ENCODE measurements around the gene CYP20A1. TPM values are rescaled to one million over a fixed set of nuclear protein-coding genes. Genes with fewer than 3 reads are reported as not detected.

CYP20A1 gene
- total and polyA plus RNA-seq, 2 experiments from 2014 or later, result 51.2 to 55.0 TPM

DNA sequence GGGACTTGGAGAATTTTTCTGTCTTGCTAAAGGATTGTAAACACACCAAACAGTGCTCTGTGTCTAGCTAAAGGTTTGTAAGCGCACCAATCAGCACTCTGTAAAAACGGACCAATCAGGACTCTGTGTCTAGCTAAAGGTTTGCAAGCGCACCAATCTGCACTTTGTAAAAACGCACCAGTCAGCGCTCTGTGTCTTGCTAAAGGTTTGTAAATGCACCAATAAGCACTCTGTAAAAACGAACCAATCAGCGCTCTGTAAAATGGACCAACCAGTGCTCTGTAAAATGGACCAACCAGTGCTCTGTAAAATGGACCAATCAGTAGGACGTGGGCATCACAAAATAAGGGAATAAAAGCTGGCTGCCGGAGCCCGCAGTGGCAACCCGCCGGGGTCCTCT lies 105.8 kb downstream of the CYP20A1 start:
- no peak overlapping the region for H3K4me3 ChIP-seq
- DNase-seq, result no peak
- no peak overlapping the region for H3K27ac ChIP-seq
- H3K9ac ChIP-seq, result no peak overlapping the region
- H3K9me3 ChIP-seq (ENCODE audit: low read depth), result no peaks in the 10 kb centered on the region
- 95 to 100% methylated on average over 12 of the region's 12 CpGs for WGBS, 2 experiments (ENCODE audit: low coverage in 1 of 2, low lambda C conversion rate in 2 of 2, missing lambda C conversion rate in 2 of 2)
- no peak for TF ChIP-seq EZH2phosphoT487 (IDR thresholded peaks at IDR 0.05; ENCODE audit: insufficient read depth, low read depth)
- no peak for TF ChIP-seq EZH2 (IDR thresholded peaks at IDR 0.05; ENCODE audit: insufficient read depth, poor library complexity, severe bottlenecking)
- H3K27me3 ChIP-seq (replicated peaks; ENCODE audit: insufficient read depth), result no peaks in the 10 kb centered on the region
- H3K9me2 ChIP-seq (ENCODE audit: insufficient read depth), result no peaks in the 10 kb centered on the region
- peaks cover 23% of the 10 kb centered on the region for H3K4me1 ChIP-seq (ENCODE audit: insufficient read depth)
- H3K36me3 ChIP-seq (ENCODE audit: low read depth), result 0 out of 2 replicates have a peak, but pooled peaks cover 7% of the 10 kb centered on the region
- H3K4me2 ChIP-seq (ENCODE audit: unreplicated experiment), result no peak overlapping the region
- H4K20me1 ChIP-seq (ENCODE audit: insufficient read depth), result peaks cover 6% of the 10 kb centered on the region; the same call in 1 of the 2 replicates
- peaks cover 30% of the 10 kb centered on the region for H3F3A ChIP-seq (ENCODE audit: insufficient read depth)
- no peak overlapping the region for H2AFZ ChIP-seq
- H3K79me2 ChIP-seq (ENCODE audit: insufficient read depth), result peaks cover 98% of the 10 kb centered on the region
- in situ Hi-C loops (cut with MboI), result no loop called here

DNA sequence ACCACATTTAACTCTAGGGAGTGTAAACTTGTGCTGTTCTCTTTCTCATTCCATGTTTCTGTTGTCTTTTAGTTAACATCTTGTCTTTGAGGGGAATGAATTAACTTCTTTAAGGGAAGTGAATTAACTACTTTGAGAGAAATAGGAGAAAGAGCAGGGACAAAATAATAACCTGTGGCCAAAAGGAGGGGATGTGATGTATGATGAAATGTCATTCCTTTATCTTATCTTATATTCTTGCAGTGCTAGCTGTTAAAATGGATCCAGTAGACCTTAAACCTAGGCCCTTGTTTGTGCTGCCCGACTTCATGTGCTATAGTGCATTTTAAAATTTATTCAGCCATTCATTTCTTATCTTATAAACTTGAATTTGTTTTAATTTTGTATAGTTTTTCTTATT lies 107.8 kb downstream of the CYP20A1 start:
- peaks cover 100% of the 10 kb centered on the region for H3K79me2 ChIP-seq (ENCODE audit: insufficient read depth)
- WGBS, 2 experiments (ENCODE audit: low coverage in 1 of 2, low lambda C conversion rate in 2 of 2, missing lambda C conversion rate in 2 of 2), result 96 to 100% methylated on average over 1 of the region's 1 CpG

DNA sequence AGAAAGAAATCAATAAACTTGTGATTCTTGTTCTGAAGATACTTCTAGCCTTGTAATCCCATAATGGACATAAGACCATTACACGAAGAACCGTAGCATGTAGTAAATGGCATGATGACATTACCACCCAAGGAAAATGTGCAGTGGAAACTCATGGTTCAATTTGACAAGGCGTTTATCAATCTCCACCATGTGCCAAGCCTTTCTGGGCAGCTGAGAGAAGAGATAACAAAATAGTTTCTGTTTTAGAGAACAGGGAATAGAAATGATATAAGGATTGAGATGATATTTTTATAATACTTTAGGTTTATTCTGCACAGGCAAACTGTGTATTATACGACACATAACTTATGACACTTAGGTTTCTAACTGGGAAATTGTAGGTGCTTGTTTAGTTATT lies 108.6 kb downstream of the CYP20A1 start:
- no peak for DNase-seq
- H4K20me1 ChIP-seq (ENCODE audit: insufficient read depth), result peaks cover 6% of the 10 kb centered on the region; the same call in 1 of the 2 replicates
- H3K9me2 ChIP-seq (ENCODE audit: insufficient read depth), result no peaks in the 10 kb centered on the region
- H3K27ac ChIP-seq, result no peak overlapping the region
- H2AFZ ChIP-seq, result no peak overlapping the region
- peaks cover 100% of the 10 kb centered on the region for H3K79me2 ChIP-seq (ENCODE audit: insufficient read depth)
- 0 out of 2 replicates have a peak, but pooled peaks cover 7% of the 10 kb centered on the region for H3K36me3 ChIP-seq (ENCODE audit: low read depth)
- no peak overlapping the region for H3K4me3 ChIP-seq
- no peak overlapping the region for H3K4me2 ChIP-seq (ENCODE audit: unreplicated experiment)
- TF ChIP-seq EZH2 (IDR thresholded peaks at IDR 0.05; ENCODE audit: insufficient read depth, poor library complexity, severe bottlenecking), result no peak
- TF ChIP-seq EZH2phosphoT487 (IDR thresholded peaks at IDR 0.05; ENCODE audit: insufficient read depth, low read depth), result no peak
- no peak overlapping the region for H3K9ac ChIP-seq
- no peaks in the 10 kb centered on the region for H3K27me3 ChIP-seq (replicated peaks; ENCODE audit: insufficient read depth)
- 0 out of 2 replicates have a peak, but pooled peaks cover 5% of the 10 kb centered on the region for H3F3A ChIP-seq (ENCODE audit: insufficient read depth)
- in situ Hi-C loops (cut with MboI), result no loop called here
- H3K4me1 ChIP-seq (ENCODE audit: insufficient read depth), result no peaks in the 10 kb centered on the region
- H3K9me3 ChIP-seq (ENCODE audit: low read depth), result no peaks in the 10 kb centered on the region
- WGBS, 2 experiments (ENCODE audit: low coverage in 1 of 2, low lambda C conversion rate in 2 of 2, missing lambda C conversion rate in 2 of 2), result 96 to 98% methylated on average over 4 of the region's 4 CpGs

More for the DNA sequence above, 107.8 kb downstream of the CYP20A1 start:
- no peak overlapping the region for H2AFZ ChIP-seq
- H3K4me2 ChIP-seq (ENCODE audit: unreplicated experiment), result no peak overlapping the region
- H3K27me3 ChIP-seq (replicated peaks; ENCODE audit: insufficient read depth), result no peaks in the 10 kb centered on the region
- no peak for TF ChIP-seq EZH2phosphoT487 (IDR thresholded peaks at IDR 0.05; ENCODE audit: insufficient read depth, low read depth)
- no peak for TF ChIP-seq EZH2 (IDR thresholded peaks at IDR 0.05; ENCODE audit: insufficient read depth, poor library complexity, severe bottlenecking)
- H3K4me3 ChIP-seq, result no peak overlapping the region
- no peak for DNase-seq
- no peak overlapping the region for H3K27ac ChIP-seq
- H3K36me3 ChIP-seq (ENCODE audit: low read depth), result 0 out of 2 replicates have a peak, but pooled peaks cover 7% of the 10 kb centered on the region
- in situ Hi-C loops (cut with MboI), result no loop called here
- peaks cover 7% of the 10 kb centered on the region for H3K4me1 ChIP-seq (ENCODE audit: insufficient read depth)
- H3F3A ChIP-seq (ENCODE audit: insufficient read depth), result peaks cover 12% of the 10 kb centered on the region
- no peak overlapping the region for H3K9ac ChIP-seq
- H3K9me2 ChIP-seq (ENCODE audit: insufficient read depth), result no peaks in the 10 kb centered on the region
- no peaks in the 10 kb centered on the region for H3K9me3 ChIP-seq (ENCODE audit: low read depth)
- H4K20me1 ChIP-seq (ENCODE audit: insufficient read depth), result peaks cover 6% of the 10 kb centered on the region; the same call in 1 of the 2 replicates

- Histone ChIP-seq H3K4me2 (ENCODE audit: unreplicated experiment) (no peak overlapping the region), H4K20me1 (ENCODE audit: insufficient read depth) (no peaks in the 10 kb centered on the region; the same call in 1 of the 2 replicates), H3K79me2 (ENCODE audit: insufficient read depth) (peaks cover 100% of the 10 kb centered on the region), H3F3A (ENCODE audit: insufficient read depth) (no peaks in the 10 kb centered on the region), H3K36me3 (ENCODE audit: low read depth) (0 out of 2 replicates have a peak, but pooled peaks cover 3% of the 10 kb centered on the region), H3K27me3 (replicated peaks; ENCODE audit: insufficient read depth) (no peaks in the 10 kb centered on the region), H3K27ac (no peak overlapping the region), H3K9ac (no peak overlapping the region), H2AFZ (no peak overlapping the region), H3K4me3 (no peak overlapping the region), H3K9me2 (ENCODE audit: insufficient read depth) (no peaks in the 10 kb centered on the region), H3K9me3 (ENCODE audit: low read depth) (no peaks in the 10 kb centered on the region), H3K4me1 (ENCODE audit: insufficient read depth) (no peaks in the 10 kb centered on the region)
- 96 to 99% methylated on average over 5 of the region's 5 CpGs for WGBS, 2 experiments (ENCODE audit: low coverage in 1 of 2, low lambda C conversion rate in 2 of 2, missing lambda C conversion rate in 2 of 2)
- in situ Hi-C loops (cut with MboI), result no loop called here
- TF ChIP-seq EZH2 (IDR thresholded peaks at IDR 0.05; ENCODE audit: insufficient read depth, poor library complexity, severe bottlenecking), result no peak
- TF ChIP-seq EZH2phosphoT487 (IDR thresholded peaks at IDR 0.05; ENCODE audit: insufficient read depth, low read depth), result no peak
- no peak for DNase-seq
These were observed 113.9 kb downstream of the CYP20A1 start for GRCh38 chr2:203352604-203353255.

Measured in GM23248 (cell line).